K562 (cell line): ENCODE results near the gene NRXN2.

ENCODE experiments used
- ATF2 ChIP-seq: sonication (generic); formaldehyde crosslinking; IDR thresholded peaks from 2 replicates; pipeline ENCODE4 v1.8.1; 2022; ENCODE audit warnings: missing genetic modification reagents
- ATF4 ChIP-seq: fragments of 450-650 bp; formaldehyde crosslinking; IDR thresholded peaks from 2 replicates; pipeline ENCODE4 v1.4.0; 2022; ENCODE audit warnings: mild to moderate bottlenecking, moderate library complexity
- CBX8 ChIP-seq: fragments of 200-600 bp; sonication (generic); IDR thresholded peaks from 2 replicates; pipeline ENCODE4 v1.6.1; 2012; ENCODE audit warnings: borderline replicate concordance, mixed run types, low read depth, mild to moderate bottlenecking, moderate library complexity, mixed read lengths, low read length, control low read depth, inconsistent platforms; ENCODE audit not compliant: poor library complexity, severe bottlenecking; ENCODE audit errors: extremely low read depth
- EGR1 ChIP-seq: fragments of 450-650 bp; conservative IDR thresholded peaks from 2 replicates; pipeline ENCODE4 v1.6.1; 2017; ENCODE audit warnings: mild to moderate bottlenecking
- MXI1 ChIP-seq: IDR thresholded peaks from 2 replicates; pipeline ENCODE4 v1.6.1; 2011; ENCODE audit warnings: low read depth, mild to moderate bottlenecking, improper control_type of control experiment, low read length
- SP2 ChIP-seq: IDR thresholded peaks from 2 replicates; pipeline ENCODE4 v1.6.1; 2011; ENCODE audit warnings: mild to moderate bottlenecking, low read depth, low read length, moderate library complexity; ENCODE audit not compliant: poor library complexity, severe bottlenecking; ENCODE audit errors: extremely low read depth
- TCF7L2 ChIP-seq: fragments of 150-350 bp; IDR thresholded peaks from 2 replicates; pipeline ENCODE4 v1.6.1; 2016; ENCODE audit warnings: low read depth, mild to moderate bottlenecking, low read length, moderate library complexity
- ZKSCAN1 ChIP-seq: fragments of 150-350 bp; IDR thresholded peaks from 2 replicates; pipeline ENCODE4 v1.6.1; 2016; ENCODE audit warnings: low read depth, low read length
- TF ChIP-seq, protein P1 (sequence below), 2 experiments: fragments of 450-650 bp; formaldehyde crosslinking in 1 of 2; IDR thresholded peaks; 2 replicates each; pipeline versions ENCODE4 v1.4.0 to v1.6.1; 2014 to 2020; ENCODE audit warnings: mild to moderate bottlenecking in 2 of 2, borderline replicate concordance in 1 of 2, low read depth in 1 of 2

- TF ChIP-seq MXI1 (no peak), ATF2 (CRISPR knock-in tag) (no peak), EGR1 (no peak), CBX8 (no peak), TCF7L2 (no peak), ZKSCAN1 (no peak), SP2 (no peak), ATF4 (CRISPR knock-in tag) (no peak)
- TF ChIP-seq, protein P1, sequence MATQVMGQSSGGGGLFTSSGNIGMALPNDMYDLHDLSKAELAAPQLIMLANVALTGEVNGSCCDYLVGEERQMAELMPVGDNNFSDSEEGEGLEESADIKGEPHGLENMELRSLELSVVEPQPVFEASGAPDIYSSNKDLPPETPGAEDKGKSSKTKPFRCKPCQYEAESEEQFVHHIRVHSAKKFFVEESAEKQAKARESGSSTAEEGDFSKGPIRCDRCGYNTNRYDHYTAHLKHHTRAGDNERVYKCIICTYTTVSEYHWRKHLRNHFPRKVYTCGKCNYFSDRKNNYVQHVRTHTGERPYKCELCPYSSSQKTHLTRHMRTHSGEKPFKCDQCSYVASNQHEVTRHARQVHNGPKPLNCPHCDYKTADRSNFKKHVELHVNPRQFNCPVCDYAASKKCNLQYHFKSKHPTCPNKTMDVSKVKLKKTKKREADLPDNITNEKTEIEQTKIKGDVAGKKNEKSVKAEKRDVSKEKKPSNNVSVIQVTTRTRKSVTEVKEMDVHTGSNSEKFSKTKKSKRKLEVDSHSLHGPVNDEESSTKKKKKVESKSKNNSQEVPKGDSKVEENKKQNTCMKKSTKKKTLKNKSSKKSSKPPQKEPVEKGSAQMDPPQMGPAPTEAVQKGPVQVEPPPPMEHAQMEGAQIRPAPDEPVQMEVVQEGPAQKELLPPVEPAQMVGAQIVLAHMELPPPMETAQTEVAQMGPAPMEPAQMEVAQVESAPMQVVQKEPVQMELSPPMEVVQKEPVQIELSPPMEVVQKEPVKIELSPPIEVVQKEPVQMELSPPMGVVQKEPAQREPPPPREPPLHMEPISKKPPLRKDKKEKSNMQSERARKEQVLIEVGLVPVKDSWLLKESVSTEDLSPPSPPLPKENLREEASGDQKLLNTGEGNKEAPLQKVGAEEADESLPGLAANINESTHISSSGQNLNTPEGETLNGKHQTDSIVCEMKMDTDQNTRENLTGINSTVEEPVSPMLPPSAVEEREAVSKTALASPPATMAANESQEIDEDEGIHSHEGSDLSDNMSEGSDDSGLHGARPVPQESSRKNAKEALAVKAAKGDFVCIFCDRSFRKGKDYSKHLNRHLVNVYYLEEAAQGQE (IDR thresholded peaks at IDR 0.05; ENCODE audit: borderline replicate concordance): no peak
- TF ChIP-seq, protein P1 (CRISPR knock-in tag; IDR thresholded peaks at IDR 0.05; ENCODE audit: low read depth): no peak
These were observed 4.2 kb downstream of the NRXN2 start for GRCh38 chr11:64718780-64719124.
